Endothelial cell (in vitro differentiated cells): ENCODE data around the gene RASSF8. TPM values are rescaled to one million over a fixed set of nuclear protein-coding genes. Genes with fewer than 3 reads are reported as not detected.

ENCODE experiments used
- DNase-seq: peaks from one replicate; pipeline ENCODE4 v3.0.0; 2021; ENCODE audit warnings: low spot score
- H3K27ac Mint-ChIP-seq: one replicate; pipeline ENCODE4 v1.8.0; 2021; ENCODE audit warnings: mixed read lengths, inconsistent platforms; ENCODE audit not compliant: unreplicated experiment
- H3K27me3 Mint-ChIP-seq: one replicate; pipeline ENCODE4 v1.8.0; 2021; ENCODE audit warnings: mild to moderate bottlenecking, moderate library complexity, mixed read lengths, inconsistent platforms; ENCODE audit not compliant: unreplicated experiment
- H3K36me3 Mint-ChIP-seq: one replicate; pipeline ENCODE4 v1.8.0; 2021; ENCODE audit warnings: mild to moderate bottlenecking, low read depth, mixed read lengths, inconsistent platforms; ENCODE audit not compliant: unreplicated experiment
- H3K4me1 Mint-ChIP-seq: one replicate; pipeline ENCODE4 v1.8.0; 2021; ENCODE audit warnings: mild to moderate bottlenecking, mixed read lengths, inconsistent platforms; ENCODE audit not compliant: unreplicated experiment
- H3K4me3 Mint-ChIP-seq: one replicate; pipeline ENCODE4 v1.8.0; 2021; ENCODE audit warnings: mild to moderate bottlenecking, mixed read lengths, inconsistent platforms; ENCODE audit not compliant: unreplicated experiment
- H3K9me3 Mint-ChIP-seq: one replicate; pipeline ENCODE4 v1.8.0; 2021; ENCODE audit warnings: mixed read lengths, inconsistent platforms; ENCODE audit not compliant: unreplicated experiment
- total RNA-seq: library from RNA; stranded (reverse); fragmentation: NEBNext Ultra II Directional; extraction: Animal tissue kit (Norgen Biotek cat#: 25700); gene quantifications from one replicate; pipeline ENCODE4 v1.2.1, GENCODE V29; 2021; ENCODE audit not compliant: unreplicated experiment
- TF ChIP-seq, protein P1 (sequence below): fragments of 200-600 bp; sonication (generic); IDR thresholded peaks from one replicate; pipeline ENCODE4 v1.5.0; 2021; ENCODE audit warnings: antibody characterized with exemption; ENCODE audit not compliant: unreplicated experiment

The RASSF8 gene
- total RNA-seq, 1 donor from 2014 or later, result 87.2 TPM

DNA sequence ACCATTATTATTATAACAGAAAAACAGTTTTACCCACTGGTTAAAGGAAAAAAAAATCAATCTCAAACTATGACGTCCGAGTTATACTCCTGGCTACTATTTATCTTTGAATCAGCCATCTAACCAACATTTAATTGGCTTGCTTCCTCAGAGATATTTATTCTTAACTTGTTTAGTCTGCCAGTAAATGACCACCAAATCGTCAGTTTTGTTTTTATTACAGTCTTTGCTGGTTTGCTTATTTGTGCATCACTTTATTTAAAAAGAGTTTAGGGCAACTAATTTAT, 71.2 kb downstream of the RASSF8 start:
- H3K27me3 Mint-ChIP-seq, result peaks cover 3% of the 10 kb centered on the region
- H3K9me3 Mint-ChIP-seq, result no peaks in the 10 kb centered on the region
- H3K27ac Mint-ChIP-seq, result no peak overlapping the region
- H3K4me1 Mint-ChIP-seq, result peaks cover 11% of the 10 kb centered on the region
- H3K4me3 Mint-ChIP-seq, result no peak overlapping the region
- TF ChIP-seq, protein P1, sequence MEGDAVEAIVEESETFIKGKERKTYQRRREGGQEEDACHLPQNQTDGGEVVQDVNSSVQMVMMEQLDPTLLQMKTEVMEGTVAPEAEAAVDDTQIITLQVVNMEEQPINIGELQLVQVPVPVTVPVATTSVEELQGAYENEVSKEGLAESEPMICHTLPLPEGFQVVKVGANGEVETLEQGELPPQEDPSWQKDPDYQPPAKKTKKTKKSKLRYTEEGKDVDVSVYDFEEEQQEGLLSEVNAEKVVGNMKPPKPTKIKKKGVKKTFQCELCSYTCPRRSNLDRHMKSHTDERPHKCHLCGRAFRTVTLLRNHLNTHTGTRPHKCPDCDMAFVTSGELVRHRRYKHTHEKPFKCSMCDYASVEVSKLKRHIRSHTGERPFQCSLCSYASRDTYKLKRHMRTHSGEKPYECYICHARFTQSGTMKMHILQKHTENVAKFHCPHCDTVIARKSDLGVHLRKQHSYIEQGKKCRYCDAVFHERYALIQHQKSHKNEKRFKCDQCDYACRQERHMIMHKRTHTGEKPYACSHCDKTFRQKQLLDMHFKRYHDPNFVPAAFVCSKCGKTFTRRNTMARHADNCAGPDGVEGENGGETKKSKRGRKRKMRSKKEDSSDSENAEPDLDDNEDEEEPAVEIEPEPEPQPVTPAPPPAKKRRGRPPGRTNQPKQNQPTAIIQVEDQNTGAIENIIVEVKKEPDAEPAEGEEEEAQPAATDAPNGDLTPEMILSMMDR, result no peak
- H3K36me3 Mint-ChIP-seq, result no peaks in the 10 kb centered on the region
- DNase-seq, result no peak

DNA sequence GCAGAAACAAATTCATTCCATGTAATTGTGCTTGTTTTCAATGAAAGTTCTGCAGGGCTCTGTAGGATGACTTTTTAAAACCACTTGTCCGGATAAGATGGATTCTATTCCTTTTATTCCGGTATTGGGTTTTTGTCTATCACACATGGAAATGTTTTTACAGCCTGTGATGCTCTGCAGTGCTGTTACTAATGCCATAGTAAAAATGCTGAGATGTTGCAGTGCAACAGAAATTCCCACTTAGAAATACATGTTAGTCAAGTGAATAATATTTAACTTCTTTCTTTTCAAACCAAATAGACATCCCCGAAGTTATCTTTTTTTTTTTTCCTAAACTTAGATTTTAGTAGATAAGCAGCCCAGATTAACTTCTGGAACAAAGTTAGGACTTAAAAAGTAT, 71.9 kb downstream of the RASSF8 start:
- Mint-ChIP-seq H3K27me3 (peaks cover 3% of the 10 kb centered on the region), H3K4me1 (peaks cover 11% of the 10 kb centered on the region), H3K4me3 (no peak overlapping the region), H3K9me3 (no peaks in the 10 kb centered on the region), H3K36me3 (no peaks in the 10 kb centered on the region), H3K27ac (no peak overlapping the region)
- DNase-seq, result no peak
- TF ChIP-seq, protein P1, result no peak

DNA sequence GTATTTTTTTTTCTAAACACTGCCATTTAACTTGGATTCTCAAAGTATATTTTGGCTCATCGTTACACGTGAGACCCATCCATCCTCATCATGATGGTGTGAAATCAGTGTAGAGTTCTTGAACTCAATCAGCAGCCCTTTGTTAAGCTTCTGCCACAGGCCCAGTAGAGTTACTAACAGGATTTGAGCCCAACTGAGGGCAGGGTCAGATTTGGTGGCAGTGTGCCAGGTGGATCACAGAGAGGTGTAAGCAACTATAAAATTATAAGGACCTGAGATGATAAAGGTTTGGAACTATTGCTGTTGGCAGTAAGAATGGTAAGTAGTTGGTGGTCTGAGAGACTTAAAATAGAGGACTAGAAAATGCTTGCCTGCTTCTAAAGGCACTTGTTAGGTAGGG, 72.8 kb downstream of the RASSF8 start:
- Mint-ChIP-seq H3K27me3 (peaks cover 3% of the 10 kb centered on the region), H3K4me3 (no peak overlapping the region), H3K36me3 (no peaks in the 10 kb centered on the region), H3K9me3 (no peaks in the 10 kb centered on the region), H3K27ac (no peak overlapping the region), H3K4me1 (peaks cover 11% of the 10 kb centered on the region)
- TF ChIP-seq, protein P1, result no peak
- DNase-seq, result no peak

DNA sequence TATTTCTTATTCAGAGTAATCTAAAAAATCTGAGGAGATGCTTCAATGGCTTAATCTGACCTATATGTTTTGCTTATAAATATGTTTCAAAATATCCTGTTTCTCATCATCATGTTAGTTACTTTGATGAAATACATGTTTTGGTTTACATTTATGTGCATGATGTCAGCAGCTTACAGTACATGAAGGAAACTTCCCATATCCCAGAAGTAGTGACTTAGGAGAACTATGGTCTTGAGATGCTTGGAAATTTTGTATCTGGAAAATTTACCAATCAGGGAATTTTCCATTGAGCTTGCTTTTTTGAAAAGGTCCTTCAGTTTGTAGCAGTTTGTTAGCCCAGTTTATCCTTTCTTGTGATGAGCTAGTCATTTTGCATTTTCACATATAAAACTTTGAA, 73.3 kb downstream of the RASSF8 start:
- no peaks in the 10 kb centered on the region for H3K9me3 Mint-ChIP-seq

DNA sequence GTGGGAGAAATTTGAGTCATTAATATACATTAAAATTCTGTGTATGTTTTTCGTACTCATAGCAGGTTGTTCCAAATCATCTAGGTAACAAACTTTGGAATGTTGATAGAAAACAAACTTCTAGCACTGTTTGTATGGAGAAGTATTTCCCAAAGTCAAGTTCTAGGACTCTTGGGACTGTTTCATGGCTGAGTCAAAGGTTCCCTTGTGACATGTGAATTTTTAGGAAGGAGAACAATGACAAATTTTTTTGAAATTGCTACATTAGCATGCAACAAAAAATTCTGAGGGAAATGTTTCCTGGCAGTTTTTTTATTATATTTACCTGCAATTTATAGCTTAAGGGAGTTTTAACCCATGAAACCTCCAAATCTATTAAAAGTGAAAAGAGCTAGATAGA, 73.8 kb downstream of the RASSF8 start:
- DNase-seq, result no peak
- TF ChIP-seq, protein P1, result no peak
- Mint-ChIP-seq H3K4me3 (no peak overlapping the region), H3K4me1 (peaks cover 15% of the 10 kb centered on the region), H3K9me3 (no peaks in the 10 kb centered on the region), H3K27ac (no peak overlapping the region), H3K27me3 (peaks cover 3% of the 10 kb centered on the region), H3K36me3 (no peaks in the 10 kb centered on the region)

More for the DNA sequence above, 73.3 kb downstream of the RASSF8 start:
- TF ChIP-seq, protein P1, result no peak
- H3K4me3 Mint-ChIP-seq, result no peak overlapping the region
- H3K27me3 Mint-ChIP-seq, result peaks cover 3% of the 10 kb centered on the region
- DNase-seq, result no peak
- H3K36me3 Mint-ChIP-seq, result no peaks in the 10 kb centered on the region
- H3K4me1 Mint-ChIP-seq, result peaks cover 11% of the 10 kb centered on the region
- H3K27ac Mint-ChIP-seq, result no peak overlapping the region
